Measurements from ENCODE around the gene EEF1A2.

DNA sequence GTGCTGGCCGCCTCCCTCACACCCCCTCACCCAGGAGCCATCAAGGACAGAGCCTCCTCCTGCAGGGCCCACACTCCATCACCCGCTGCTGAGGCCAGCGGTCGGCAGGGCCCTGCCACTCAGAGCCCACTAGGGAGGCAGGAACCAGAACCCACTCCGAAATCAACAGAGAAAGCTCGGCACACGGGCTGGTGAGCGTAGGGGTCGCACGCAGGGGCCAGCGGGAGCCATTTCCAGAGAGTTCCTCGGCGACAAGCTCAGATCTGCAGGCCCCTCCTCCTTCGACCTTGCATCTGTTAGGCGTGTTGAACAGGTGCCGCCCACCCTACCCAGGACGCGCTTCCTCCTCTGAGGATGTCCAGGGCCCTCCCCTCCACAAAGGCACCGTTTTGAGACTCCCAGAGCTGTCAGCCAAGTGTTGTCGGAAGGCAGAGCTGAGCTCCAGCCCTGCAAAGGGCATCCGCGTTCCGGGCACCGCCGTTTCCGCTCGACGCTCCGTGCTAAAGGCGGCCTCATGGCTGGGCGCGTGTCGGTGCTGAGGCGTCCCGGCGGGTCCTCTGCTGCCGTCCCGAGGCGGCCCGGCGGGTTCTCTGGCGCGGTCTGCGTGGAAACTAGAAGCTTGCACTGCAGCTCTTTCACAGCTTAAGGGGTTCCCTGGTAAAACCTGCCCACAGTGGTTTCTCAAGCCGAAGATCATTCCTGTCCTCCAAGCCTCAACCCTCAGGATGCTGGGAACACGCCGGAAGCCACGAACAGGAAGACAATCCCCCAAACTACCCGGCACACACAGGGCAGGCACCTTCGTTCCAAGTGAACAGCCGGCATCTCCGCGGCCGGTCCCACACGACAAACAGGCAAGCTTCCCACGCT, 33.3 kb downstream of the EEF1A2 start:
- TF ChIP-seq CTCF (IDR thresholded peaks at IDR 0.05) (no peak), POLR2A (IDR thresholded peaks at IDR 0.05; ENCODE audit: low read depth) (no peak)
